Stimulated activated naive CD8-positive, alpha-beta T cell treated with anti-CD3 and anti-CD28 coated beads, Interleukin-15, Interleukin-2, amounts not matched to agents 100 U/mL and 50 U/mL, for 24 hours (primary cell): ENCODE measurements around the gene PRKD3.
A peak's percentile ranks its signal among the peaks of the same experiment; 100 is the strongest.
"Not testable (repeated sequence)": the region's sequence is repeated elsewhere in the genome, so short reads cannot be mapped to it uniquely, and the experiment has no call there.

Experiments used
- ATAC-seq: fragments of 150-1000 bp; cut with Tn5 transposase; one replicate; pipeline ENCODE4 v1.10.0; 2021
- DNase-seq: peaks from one replicate; pipeline ENCODE4 v3.0.0; 2021

The PRKD3 gene

DNA sequence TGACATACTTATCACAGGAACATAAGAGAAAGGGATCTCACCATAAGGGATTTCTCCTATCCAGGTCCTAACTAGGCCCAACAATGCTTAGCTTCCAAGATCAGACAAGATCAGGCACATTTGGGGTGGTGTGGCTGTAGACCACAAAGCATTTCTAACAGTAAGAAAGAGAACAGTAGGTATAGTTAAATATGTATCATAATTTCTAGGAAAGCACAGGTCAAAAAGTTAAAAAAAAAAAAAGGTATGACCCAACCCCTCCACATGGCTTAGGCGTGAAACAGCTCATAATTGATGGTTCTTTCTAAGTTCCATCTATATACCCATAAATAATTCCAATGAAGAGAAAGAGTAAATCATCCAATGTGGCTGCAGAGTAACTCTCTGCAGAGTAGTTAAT lies 6.9 kb downstream of the PRKD3 start:
- peak; percentile 65 for ATAC-seq
- DNase-seq, result no peak

DNA sequence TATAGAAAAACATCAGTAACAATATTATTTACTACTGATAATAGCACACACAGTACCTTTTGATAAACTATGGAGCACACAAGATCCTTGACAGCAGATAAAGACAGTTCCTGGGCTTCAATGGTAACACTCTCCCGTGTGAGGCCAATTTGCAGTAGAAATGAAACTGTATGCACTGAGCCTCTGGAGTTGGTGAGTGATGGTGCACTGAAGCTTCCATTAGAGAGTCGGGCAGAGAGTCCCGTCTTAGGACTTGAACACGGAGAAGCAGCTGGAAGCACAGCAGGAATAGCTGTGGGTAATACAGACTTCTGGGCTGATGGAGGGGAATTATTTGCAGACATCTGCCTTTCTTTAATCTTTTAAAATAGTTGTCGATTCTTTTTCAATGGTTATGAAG lies 8.5 kb downstream of the PRKD3 start:
- ATAC-seq (no peak), DNase-seq (no peak)

DNA sequence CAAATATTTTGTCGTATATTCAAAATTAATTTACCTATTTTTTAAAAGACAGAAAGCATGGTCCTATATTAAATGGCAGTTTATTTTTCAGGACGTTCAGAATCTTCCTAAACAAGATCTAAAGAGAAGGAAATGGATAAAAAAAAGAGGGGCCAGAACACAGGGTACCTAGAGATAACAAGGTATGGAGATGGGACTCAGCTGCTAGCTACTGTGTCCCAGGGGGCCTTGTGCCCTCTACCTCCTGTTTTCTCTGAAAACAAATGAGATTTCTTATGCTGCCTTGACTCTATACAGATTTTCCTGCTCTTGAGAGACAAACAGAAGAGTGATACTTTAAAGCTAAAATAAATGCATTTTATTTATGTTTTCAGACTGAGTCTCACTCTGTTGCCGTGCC lies 9.3 kb downstream of the PRKD3 start:
- no peak for ATAC-seq

DNA sequence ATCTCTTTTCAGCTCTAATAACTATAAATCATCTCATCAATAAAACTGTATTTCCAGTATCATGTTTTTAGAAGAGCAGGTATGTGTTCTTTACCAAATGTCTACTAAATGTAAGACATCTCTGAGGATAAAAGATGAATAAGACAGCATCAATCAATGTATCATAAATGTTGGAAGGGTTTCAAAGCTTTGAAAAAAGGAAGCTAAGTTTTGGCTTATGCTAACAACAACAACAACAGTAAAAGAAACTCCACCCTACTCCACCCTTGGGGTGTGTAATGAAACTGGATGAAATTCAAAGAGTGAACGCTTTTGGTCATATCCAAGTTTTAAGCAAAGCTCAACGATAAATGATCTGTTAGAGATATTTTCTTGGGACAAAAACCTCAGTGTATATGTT lies 17.1 kb downstream of the PRKD3 start:
- no peak for DNase-seq
- ATAC-seq, result no peak

More for the DNA sequence above, 9.3 kb downstream of the PRKD3 start:
- DNase-seq, result no peak

DNA sequence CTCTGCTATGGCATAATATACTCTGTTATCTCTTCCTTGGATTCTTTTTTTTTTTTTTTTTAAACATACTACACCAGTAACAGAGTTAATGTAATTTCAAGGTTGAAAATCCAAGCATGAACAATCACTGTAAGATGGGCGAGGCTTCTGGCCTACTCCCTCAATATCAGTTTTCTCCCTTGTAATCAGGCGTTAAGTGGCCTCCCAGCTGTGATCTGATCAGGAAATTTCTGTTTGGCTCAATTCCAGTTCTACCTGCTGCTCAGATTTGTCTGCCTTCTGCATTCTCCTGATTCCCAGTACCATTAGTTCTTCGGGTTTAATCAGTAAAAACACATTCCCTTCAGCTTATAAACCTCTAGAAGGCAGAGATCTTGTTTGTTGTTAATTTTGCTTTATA lies 18.6 kb downstream of the PRKD3 start:
- ATAC-seq, result no peak
- DNase-seq, result no peak

DNA sequence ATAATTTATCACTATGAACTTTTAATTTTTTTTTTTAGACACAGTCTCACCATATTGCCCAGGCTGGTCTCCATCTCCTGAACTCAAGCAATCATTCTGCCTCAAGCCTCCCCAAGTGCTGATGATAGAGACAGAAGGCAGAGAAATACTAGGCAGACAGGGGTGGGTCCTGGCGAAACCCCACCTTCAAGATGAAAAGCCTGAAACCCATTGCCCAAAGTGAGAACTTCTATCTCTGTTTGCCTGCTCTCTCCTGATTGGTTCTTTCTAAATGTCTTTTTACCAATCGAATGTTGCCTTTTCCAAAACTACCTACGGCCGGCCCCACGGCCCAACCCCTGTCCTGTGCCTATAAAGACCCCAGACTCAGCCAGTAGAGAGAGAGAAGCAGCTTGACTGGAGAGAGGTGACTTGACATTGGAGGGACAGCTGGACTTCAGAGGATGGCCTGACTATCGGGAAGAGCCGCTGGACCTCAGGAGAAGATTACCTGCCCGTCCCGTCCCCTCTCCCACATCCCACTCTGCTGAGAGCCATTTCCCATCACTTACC lies 21.9 kb downstream of the PRKD3 start:
- ATAC-seq, result no peak
- DNase-seq, result no peak

DNA sequence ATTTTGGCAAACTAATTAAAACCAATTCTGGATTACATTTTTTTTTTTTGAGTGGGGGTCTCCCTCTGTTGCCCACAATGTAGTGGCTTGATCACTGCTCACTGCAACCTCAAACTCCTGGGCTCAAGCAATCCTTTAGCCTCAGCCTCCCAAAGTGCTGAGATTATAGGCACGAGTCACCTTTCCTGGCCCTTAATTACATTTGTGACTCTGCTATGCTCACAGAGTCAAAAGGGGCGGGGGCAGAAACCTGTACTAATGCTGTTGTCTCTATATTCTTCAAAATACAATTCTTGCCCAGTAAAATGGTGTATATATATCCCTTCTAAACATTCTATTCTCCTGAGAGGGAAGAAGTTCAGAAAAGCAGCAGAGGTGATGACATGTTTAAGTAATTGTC lies 23.2 kb downstream of the PRKD3 start:
- ATAC-seq (peak; percentile 28), DNase-seq (no peak)

DNA sequence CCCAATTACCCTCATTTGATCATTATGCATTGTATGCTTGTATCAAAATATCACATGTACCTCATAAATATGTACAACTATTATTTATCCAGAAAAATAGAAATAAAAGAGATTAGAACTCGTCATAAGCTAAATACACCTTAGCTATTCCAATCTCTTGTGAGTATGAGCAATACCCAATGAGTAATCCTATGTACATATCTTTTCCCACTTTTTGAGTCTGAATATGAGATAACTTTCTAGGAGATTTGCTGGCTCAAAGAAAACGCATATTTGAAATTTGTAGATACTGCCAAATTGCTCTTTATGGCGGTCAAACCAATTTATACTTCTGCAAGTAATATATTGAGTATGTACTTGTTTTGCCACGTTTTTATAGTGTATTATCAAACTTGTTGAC lies 24.1 kb downstream of the PRKD3 start:
- ATAC-seq, result no peak
- DNase-seq, result no peak

DNA sequence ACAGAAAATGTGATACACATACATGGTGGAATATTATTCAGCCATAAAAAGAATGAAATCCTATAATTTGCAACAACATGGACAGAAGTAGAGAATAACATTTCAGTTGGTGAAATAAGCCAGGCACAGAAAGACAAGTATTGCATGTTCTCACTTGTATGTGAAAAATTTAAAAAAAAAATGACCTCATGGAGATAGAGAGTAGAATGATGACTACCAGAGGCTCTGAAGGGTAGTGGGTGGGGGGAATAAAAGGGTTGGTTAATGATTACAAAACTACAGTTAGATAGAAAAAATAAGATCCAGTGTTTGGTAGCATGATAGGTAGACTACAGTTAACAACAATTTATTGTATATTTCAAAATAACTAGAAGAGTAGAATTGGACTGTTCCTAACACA lies 24.5 kb downstream of the PRKD3 start:
- no peak for ATAC-seq

DNA sequence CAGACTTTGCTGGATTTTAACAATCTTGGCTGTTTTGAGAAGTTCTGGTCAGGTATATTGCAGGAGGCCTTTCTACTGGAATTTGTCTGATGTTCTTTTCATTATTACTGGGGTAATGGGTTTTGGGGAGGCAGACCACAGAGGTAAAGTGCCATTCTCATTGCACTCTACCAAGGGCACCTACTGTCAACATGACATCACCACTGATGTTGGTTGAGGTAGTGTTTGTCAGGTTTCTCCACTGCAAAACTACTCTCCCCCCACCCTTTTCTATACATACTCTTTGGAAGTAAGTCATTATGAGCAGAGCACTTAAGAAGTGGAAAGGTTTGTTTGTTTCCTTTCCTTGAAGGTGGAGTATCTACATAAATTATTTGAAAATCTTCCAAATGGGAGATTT lies 27.0 kb downstream of the PRKD3 start:
- ATAC-seq (no peak), DNase-seq (no peak)

More for the DNA sequence above, 24.5 kb downstream of the PRKD3 start:
- DNase-seq, result no peak

DNA sequence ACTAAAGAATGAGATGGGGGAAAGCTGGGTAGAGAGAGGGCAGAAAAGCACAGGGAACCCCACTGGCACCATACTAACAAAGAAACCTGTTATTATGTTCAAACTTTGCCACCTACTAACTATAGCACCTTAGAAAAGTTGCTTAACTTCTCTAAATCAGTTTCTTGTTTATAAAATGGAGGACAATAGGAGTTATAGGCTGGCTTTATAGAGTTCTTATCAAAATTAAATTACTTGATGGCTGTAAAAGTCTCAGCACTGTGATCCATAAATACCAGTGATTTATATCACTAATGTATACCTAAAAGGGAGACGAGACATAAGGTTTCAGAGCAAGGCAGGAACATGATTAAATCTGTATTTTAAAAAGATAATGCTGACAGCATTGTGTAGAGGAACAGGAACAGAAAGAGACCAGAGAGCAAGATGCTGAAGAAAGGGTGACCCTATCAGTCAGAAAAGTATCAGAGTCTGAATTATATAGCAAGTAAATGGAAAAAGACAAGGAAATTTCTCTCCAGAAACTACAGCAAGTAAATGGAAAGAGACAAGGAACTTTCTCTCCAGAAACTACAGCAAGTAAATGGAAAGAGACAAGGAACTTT lies 29.1 kb downstream of the PRKD3 start:
- no peak for ATAC-seq
- no peak for DNase-seq

DNA sequence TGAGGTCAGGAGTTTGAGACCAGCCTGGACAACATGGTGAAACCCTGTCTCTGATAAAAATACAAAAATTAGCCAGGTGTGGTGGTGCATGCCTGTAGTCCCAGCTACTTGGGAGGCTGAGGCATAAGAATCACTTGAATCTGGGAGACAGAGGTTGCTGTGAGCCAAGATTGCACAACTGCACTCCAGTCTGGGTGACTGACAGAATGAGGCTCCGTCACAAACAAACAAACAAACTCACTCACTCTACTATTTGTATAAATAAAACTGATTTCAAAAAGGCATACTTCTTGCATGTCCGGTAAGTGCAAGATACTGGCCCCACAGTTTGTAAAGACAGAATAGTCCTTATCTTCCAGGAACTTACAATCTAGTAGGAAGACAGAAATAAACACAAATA lies 29.8 kb downstream of the PRKD3 start:
- ATAC-seq, DNase-seq: not testable (repeated sequence)

DNA sequence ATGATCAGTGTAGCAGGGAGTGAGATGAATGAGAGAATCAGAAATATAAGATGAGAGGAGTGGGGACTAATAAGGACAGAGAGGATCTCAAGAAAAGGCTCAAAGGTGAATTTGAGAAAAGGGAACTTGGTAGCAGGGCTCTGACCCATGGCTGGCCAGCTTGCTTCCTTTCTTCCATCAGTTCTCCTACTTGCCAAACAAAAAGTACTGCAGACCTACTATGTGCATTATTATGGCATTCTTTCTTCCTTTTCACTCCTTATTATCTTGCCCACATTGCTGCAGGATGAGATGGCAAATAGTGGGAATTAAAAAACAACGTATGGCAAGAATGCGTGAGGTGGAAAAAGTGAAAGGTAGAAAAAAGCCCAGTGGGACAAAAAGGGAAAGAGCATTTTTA lies 33.0 kb downstream of the PRKD3 start:
- ATAC-seq (no peak), DNase-seq (no peak)

DNA sequence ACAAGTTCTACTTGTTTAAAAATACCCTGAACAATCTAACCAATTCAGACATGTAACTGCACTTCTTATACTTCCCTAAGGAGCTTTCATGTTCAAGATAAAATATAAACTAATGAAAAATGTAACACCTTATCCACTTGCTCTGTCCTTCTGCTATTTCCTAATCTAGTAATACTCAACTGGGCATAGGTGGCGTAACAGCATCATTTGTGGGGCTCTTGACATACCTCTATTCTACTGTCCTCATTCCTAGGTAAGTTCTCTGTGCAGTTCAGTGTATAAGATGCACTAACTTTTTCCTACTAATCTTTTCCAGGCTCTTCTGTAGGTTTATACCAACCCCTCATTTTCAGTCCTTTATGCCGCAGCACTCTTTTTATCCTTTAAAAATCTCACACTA lies 36.7 kb downstream of the PRKD3 start:
- DNase-seq (no peak), ATAC-seq (peak; percentile 55)

DNA sequence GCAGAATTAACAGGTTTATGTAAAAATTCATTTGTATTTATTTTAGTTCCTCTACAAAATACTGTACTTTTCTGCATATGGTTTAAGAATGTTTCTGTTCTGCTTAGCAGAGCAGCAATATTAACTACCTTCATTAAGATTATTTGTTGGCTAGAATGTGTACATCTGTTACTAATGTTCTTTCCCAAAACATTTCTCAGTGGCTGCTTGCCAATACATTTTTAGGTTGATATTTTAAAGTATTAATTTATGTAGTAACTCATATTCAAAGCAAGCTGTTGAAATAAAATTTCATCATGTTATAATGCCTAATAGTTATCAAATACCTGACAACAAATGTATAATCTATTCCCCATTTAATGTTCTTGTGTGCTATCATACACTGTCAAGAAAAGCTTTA lies 40.3 kb downstream of the PRKD3 start:
- ATAC-seq (no peak), DNase-seq (no peak)

DNA sequence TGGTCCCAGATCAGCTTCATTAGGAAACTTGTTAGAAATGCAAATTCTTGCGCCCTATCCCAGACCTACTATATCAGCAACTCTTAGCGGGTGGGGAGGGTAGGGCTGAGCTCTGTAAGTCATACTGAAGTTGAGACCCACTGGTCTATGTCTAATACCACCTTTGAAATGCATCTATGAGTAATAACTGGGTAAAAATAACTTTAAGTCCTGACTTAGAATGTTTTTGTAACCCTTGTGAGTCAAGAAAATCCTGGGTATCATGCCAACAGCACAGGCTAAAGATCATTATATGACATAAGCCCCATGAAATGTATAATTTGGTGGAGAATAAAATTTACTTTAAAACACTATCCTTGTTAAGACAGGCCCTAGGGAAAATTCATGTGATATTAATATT lies 41.4 kb downstream of the PRKD3 start:
- DNase-seq (no peak), ATAC-seq (no peak)

DNA sequence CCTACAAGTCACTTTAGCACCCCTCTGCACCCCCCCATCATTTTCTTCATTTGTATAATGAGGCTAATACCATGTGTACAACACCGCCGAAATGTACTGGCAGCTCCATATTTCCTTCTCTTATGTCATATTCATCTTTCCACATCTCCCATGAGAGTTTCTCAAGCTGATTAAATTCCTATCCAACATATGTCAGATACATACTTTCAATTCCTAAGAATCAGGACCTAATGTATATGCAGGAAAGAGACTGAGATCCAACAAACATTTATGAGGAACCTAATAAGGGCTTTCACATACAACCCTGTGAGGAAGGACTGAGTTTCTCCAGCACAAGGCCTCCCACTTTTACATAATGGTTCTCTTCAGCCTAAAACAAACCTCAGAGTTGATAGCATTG lies 41.9 kb downstream of the PRKD3 start:
- no peak for DNase-seq

DNA sequence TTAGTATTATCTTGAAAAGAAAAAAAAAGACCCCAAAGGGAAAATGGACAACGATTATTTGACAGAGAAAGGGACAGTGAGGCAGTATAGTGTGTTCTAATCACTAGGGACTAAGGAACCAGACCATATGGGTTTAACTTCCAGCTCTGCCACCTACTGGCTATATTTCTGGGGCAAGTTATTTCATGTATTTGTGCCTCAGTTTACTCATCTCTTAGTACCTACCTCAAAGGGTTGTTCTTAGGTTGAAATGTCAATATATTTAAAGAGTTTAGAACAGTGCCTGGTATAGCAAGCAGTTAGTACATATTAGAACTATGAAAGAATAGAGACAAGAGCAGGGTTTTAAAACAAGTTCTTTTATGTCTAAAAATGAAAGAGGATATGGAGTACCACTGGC lies 42.7 kb downstream of the PRKD3 start:
- ATAC-seq (no peak), DNase-seq (no peak)

More for the DNA sequence above, 41.9 kb downstream of the PRKD3 start:
- ATAC-seq, result no peak

DNA sequence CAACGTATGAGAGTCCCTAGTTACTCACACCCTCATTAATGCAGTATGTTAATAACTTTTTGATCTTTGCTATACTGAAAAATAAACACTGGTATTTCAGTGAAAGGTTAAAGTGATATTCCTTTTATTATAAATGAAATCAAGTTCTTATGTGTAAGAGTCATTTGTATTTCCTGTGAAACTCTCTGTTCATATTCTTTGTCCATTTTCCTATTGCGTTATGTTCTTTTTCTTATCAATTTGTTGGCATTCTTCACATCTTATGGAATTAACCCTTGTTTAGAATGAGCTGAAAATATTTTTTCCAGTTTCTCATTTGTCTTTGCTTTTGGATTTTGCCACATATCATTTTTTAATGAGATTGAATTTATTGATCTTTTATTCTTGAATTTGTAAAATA lies 48.3 kb downstream of the PRKD3 start:
- ATAC-seq (no peak), DNase-seq (no peak)
